Ovary (tissue), 3 donors: ENCODE measurements around the gene MCM3AP.

Source experiments
- CTCF ChIP-seq, 3 donors: fragments of 450-650 bp in 2 of 3; fragments of 200-600 bp in 1 of 3; IDR thresholded peaks; one replicate each; pipeline versions ENCODE4 v1.5.1 to v1.8.0; 2016 to 2022; ENCODE audit warnings: antibody characterized with exemption in 3 of 3, mild to moderate bottlenecking in 1 of 3
- EP300 ChIP-seq: sonication (generic); formaldehyde crosslinking; IDR thresholded peaks from one replicate; pipeline ENCODE4 v1.6.1; 2017; ENCODE audit warnings: antibody characterized with exemption
- POLR2A ChIP-seq: fragments of 450-650 bp; IDR thresholded peaks from one replicate; pipeline ENCODE4 v1.6.1; 2017; ENCODE audit warnings: antibody characterized with exemption, mild to moderate bottlenecking, moderate library complexity
- donor health status: DM: no; HTN: no; CAD: no.

- no peak for TF ChIP-seq CTCF (IDR thresholded peaks at IDR 0.05)
- no peak for TF ChIP-seq POLR2A
- no peak for TF ChIP-seq EP300
These were observed 28.9 kb downstream of the MCM3AP start for GRCh38 chr21:46256501-46256994.
